ENCODE data around the gene RAB31. TPM values are rescaled to one million over a fixed set of nuclear protein-coding genes. Genes with fewer than 3 reads are reported as not detected.

RAB31 gene
- total RNA-seq, 1 donor from 2014 or later = 36.8 TPM

DNA sequence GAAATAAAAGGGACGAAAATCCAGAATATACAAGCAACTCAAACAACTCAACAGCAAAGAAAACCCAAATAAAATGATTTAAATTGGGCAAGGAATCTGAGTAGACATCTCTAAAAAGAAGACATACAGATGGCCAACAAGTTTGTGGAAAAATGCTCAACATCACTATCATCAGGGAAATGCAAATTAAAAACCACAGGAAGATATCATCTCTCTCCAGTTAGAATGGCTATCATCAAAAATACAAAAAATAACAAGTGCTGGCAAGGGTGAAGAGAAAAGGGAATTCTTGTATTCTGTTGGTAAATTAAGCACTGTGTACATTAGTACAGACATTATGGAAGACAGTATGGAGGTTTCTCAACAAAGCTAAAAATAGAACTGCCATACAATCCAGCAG is 80.0 kb downstream of the RAB31 start:
- peaks cover 0 to 8% of the 10 kb centered on the region in 2 donors for H3K36me3 ChIP-seq
- no peak overlapping the region for H3K4me3 ChIP-seq
- DNase-seq (ENCODE audit: low spot score in 2 of 2) = no peak
- TF ChIP-seq, protein P1, sequence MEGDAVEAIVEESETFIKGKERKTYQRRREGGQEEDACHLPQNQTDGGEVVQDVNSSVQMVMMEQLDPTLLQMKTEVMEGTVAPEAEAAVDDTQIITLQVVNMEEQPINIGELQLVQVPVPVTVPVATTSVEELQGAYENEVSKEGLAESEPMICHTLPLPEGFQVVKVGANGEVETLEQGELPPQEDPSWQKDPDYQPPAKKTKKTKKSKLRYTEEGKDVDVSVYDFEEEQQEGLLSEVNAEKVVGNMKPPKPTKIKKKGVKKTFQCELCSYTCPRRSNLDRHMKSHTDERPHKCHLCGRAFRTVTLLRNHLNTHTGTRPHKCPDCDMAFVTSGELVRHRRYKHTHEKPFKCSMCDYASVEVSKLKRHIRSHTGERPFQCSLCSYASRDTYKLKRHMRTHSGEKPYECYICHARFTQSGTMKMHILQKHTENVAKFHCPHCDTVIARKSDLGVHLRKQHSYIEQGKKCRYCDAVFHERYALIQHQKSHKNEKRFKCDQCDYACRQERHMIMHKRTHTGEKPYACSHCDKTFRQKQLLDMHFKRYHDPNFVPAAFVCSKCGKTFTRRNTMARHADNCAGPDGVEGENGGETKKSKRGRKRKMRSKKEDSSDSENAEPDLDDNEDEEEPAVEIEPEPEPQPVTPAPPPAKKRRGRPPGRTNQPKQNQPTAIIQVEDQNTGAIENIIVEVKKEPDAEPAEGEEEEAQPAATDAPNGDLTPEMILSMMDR (IDR thresholded peaks at IDR 0.05) = no peak
- H3K27me3 ChIP-seq = no peaks in the 10 kb centered on the region
- intact Hi-C loops (cut with DNase I) = no loop called here
- no peak overlapping the region for H3K27ac ChIP-seq
- H3K4me1 ChIP-seq = peaks cover 0 to 1% of the 10 kb centered on the region in 2 donors
- no peaks in the 10 kb centered on the region for H3K9me3 ChIP-seq

DNA sequence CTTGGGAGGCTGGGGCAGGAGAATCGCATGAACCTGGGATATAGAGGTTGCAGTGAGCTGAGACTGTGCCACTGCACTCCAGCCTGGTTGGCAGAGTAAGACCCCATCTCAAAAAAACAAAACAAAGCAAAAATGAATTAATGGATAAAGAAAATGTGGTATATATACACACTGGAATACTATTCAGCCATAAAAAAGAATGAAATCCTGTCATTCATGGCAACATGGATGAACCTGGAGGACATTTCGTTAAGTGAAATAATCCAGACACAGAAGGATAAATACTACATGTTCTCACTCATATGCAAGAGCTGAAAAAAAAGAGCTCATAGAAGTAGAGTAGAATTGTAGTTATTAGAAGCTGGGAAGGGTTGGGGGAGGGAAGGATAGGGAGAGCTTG is 80.8 kb downstream of the RAB31 start:
- Histone ChIP-seq H3K4me1 (no peaks in the 10 kb centered on the region), H3K36me3 (peaks cover 0 to 12% of the 10 kb centered on the region in 2 donors), H3K27ac (no peak overlapping the region), H3K27me3 (no peaks in the 10 kb centered on the region), H3K4me3 (no peak overlapping the region), H3K9me3 (no peaks in the 10 kb centered on the region)
- intact Hi-C loops (cut with DNase I) = no loop called here
- TF ChIP-seq, protein P1 (IDR thresholded peaks at IDR 0.05) = no peak
- no peak for DNase-seq (ENCODE audit: low spot score in 2 of 2)

DNA sequence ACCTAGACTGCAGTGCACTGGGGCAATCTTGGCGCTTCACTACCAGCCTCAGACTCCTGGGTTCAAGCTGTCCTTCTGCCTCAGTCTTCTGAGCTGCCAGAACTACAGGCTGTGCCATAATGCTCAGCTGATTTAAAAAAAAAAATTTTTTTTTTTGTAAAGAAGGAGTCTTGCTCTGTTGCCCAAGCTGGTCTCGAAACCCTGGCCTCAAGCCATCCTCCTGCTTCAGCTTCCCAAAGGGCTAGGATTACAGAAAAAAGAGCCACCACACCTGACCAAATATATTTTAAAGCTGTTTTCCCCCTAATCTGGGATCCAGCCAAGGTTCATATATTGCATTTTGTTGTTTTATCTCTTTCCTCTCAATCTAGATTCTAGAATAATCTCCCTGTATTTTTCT is 82.2 kb downstream of the RAB31 start:
- DNase-seq (ENCODE audit: low spot score in 2 of 2) = no peak
- intact Hi-C loops (cut with DNase I) = no loop called here
- no peak overlapping the region for H3K27ac ChIP-seq
- no peaks in the 10 kb centered on the region for H3K27me3 ChIP-seq
- H3K4me3 ChIP-seq = no peak overlapping the region
- TF ChIP-seq, protein P1 (IDR thresholded peaks at IDR 0.05) = no peak
- no peaks in the 10 kb centered on the region for H3K9me3 ChIP-seq
- peaks cover 0 to 16% of the 10 kb centered on the region in 2 donors for H3K36me3 ChIP-seq
- no peaks in the 10 kb centered on the region for H3K4me1 ChIP-seq

DNA sequence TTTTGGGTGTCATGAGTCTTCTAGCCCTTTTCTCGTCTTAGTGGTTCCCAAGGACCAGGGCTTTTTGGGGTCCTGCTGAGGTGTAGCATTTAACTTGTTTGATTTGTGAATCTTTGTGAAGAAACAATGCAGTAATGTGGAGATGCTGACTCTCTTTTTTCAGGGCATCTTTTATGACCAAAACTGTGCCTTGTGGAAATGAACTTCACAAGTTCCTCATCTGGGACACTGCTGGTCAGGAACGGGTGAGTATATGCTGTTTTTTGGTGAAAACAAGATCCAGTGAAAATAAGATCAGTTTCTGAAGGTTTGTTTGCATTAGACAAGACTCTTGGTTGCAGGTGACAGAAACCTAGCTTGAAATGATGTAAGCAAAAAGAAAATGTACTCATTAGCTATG is 83.9 kb downstream of the RAB31 start:
- peaks cover 0 to 16% of the 10 kb centered on the region in 2 donors for H3K36me3 ChIP-seq
- intact Hi-C loops (cut with DNase I) = no loop called here
- no peak for DNase-seq (ENCODE audit: low spot score in 2 of 2)
- no peaks in the 10 kb centered on the region for H3K4me1 ChIP-seq
- H3K9me3 ChIP-seq = no peaks in the 10 kb centered on the region
- TF ChIP-seq, protein P1 (IDR thresholded peaks at IDR 0.05) = no peak
- H3K27ac ChIP-seq = no peak overlapping the region
- H3K27me3 ChIP-seq = no peaks in the 10 kb centered on the region
- H3K4me3 ChIP-seq = no peak overlapping the region

DNA sequence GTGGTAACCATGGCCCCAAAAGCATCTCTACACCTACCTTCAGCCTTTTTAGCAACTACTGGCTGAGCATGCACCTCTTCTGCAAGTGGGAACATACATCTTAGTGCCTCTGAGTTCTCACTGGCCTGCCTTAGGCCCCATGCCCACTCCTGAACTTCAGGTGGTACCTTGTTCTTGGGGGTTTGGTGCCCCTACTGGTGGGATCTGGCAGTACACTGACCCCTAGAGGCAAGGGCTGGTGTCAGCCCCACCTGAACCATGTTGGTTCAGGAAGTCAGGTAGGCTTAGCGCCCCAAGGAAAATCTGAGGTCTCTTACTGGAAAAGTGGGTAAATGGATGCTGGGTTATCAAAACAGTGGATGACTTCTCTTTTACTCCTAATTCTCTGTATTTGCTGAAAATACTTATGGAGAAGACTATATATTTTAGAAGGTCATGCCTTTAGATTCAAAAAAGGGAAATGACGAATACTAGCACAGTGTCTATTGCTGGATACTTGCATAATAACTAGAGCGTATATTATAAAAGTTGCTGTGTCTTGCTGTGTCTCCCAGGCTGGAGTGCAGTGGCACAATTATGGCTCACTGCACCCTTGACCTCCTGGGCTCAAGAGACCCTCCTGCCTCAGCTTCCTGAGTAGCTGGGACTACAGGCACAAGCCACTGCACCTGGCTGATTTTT is 84.6 kb downstream of the RAB31 start:
- H3K27ac ChIP-seq = no peak overlapping the region
- peaks cover 0 to 16% of the 10 kb centered on the region in 2 donors for H3K36me3 ChIP-seq
- H3K4me3 ChIP-seq = no peak overlapping the region
- H3K9me3 ChIP-seq = no peaks in the 10 kb centered on the region
- no peaks in the 10 kb centered on the region for H3K27me3 ChIP-seq
- intact Hi-C loops (cut with DNase I) = no loop called here
- H3K4me1 ChIP-seq = no peaks in the 10 kb centered on the region
- DNase-seq (ENCODE audit: low spot score in 2 of 2) = no peak
- TF ChIP-seq, protein P1 (IDR thresholded peaks at IDR 0.05) = peak; percentile 18 to 33 (median 29)
